GM21717 (cell line): Measurements from ENCODE around the gene CUX1.
"Not testable (repeated sequence)": the region's sequence is repeated elsewhere in the genome, so short reads cannot be mapped to it uniquely, and the experiment has no call there.

Experiments used
- ATAC-seq: cut with Tn5 transposase; IDR thresholded peaks from one replicate; pipeline ENCODE4 v1.9.1; 2021; ENCODE audit warnings: mild to moderate bottlenecking, moderate library complexity; ENCODE audit not compliant: unreplicated experiment

CUX1 gene

DNA sequence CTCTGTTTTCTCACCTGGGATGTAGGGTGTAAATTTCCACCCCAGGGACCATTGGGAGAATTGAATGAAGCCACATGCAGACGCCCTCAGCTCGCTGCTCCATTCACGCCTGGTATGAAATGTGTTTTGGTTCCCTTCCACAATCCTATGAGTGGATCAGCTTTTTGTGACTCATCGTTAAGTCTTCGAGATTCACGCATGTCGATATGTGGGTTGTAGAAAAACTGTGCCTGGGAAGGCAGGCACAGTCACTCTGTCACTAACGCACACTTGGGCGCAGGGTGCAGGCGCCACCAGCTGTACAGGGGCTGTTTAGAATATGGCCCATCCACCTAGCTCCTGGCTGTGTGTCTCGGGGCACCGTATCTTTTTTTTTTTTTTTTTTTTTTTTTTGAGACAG, 405.0 kb downstream of the CUX1 start:
- ATAC-seq, result no peak

DNA sequence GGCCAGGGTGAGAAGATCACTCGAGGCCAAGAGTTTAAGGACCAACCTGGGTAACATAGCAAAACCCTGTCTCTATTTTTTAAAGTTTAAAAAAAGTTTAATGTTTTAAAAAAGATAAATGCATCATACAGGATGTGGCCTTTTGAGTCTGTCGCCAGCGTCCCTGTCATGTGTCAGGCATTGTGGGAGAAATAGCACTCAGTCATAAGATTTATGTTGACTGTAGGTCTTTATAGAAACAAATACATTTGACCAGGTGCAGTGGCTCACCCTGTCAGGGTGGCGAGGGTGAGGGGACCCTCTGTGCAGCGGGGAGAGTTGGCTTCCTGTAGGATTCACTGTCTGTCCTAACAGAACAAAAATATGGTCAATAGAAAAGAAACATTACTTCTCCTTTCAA, 405.8 kb downstream of the CUX1 start:
- no peak for ATAC-seq

DNA sequence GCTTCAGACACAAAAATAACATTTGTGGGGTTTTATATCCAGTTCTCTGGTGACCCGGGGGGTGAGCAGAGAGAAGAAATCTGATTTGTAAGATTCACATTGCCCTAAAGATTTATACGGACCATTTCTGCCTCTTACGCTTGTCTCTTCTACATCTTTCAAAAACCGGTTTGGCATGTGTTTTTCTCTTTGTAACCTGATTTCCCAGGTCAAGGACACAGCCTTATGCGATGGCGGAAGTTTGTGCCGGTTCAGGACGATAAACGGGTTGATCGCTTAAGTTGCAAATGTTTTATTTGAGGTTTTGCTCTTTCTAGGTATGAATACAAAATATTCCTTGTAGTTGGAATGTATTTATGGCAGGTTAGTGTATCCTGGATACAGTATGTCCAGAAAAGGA, 407.6 kb downstream of the CUX1 start:
- ATAC-seq, result no peak

DNA sequence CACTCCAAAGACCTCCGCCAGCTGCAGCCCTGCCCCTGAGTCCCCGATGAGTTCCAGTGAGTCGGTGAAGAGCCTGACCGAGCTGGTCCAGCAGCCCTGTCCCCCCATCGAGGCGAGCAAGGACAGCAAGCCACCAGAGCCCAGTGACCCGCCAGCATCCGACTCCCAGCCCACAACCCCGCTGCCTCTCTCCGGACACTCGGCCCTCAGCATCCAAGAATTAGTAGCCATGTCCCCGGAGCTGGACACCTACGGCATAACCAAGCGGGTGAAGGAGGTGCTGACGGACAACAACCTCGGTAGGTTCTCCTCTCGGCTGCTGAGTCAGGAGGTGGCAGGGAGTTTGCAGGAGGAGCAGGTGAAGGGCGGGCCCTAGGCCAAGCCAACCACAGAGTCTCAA, 409.9 kb downstream of the CUX1 start:
- ATAC-seq, result no peak

DNA sequence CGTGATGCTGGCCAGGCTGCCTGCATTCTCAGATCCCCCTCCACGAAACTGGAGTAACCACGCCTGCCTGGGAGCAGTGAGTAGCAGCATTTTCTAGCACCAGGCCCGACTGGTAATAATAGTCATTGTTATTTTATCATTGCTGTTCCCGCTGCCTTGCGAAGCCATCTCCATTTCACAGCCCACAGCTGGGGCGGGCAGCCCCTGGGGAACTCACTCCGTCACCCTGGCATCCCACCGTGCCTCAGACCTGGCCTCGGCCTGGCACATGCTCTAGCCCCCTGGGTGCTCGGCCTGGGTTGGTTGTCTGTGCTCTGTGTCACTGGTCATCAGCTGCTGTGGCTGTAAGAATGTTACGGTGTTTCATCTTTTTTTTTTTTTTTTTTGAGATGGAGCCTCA, 411.5 kb downstream of the CUX1 start:
- no peak for ATAC-seq

DNA sequence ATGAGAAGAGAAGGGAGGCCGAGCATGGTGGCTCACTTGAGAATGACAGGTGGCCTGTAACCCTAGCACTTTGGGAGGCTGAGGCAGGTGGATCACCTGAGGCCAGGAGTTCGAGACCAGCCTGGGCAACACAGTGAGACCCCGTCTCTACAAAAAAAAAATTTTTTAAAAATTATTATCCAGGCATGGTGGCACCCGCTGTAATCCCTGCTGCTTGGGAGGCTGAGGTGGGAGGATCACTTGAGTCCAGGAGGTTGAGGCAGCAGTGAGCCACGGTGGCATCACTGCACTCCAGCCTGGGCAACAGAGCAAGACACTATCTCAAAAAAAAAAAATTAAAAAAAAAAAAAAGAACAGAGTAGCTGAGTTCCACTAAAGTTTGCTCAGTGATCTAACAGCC, 412.7 kb downstream of the CUX1 start:
- not testable (repeated sequence) for ATAC-seq

DNA sequence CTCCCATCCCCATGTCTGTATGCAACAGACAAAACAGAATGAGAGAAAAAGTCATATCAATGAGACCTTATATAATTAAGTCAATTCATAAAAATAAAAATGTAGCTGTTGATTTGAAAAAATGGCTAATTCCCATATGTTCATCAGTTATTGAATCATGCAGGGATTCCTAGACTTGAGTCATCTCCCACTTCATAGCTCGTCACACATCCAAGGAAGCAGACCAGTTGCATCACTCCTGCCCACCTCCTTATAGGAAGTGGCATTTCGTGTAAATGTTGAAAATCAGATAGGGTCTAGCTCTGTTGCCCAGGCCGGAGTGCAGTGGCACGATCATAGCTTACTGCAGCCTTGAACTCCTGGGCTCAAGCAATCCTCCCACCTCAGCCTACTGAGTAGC, 413.2 kb downstream of the CUX1 start:
- ATAC-seq, result no peak

DNA sequence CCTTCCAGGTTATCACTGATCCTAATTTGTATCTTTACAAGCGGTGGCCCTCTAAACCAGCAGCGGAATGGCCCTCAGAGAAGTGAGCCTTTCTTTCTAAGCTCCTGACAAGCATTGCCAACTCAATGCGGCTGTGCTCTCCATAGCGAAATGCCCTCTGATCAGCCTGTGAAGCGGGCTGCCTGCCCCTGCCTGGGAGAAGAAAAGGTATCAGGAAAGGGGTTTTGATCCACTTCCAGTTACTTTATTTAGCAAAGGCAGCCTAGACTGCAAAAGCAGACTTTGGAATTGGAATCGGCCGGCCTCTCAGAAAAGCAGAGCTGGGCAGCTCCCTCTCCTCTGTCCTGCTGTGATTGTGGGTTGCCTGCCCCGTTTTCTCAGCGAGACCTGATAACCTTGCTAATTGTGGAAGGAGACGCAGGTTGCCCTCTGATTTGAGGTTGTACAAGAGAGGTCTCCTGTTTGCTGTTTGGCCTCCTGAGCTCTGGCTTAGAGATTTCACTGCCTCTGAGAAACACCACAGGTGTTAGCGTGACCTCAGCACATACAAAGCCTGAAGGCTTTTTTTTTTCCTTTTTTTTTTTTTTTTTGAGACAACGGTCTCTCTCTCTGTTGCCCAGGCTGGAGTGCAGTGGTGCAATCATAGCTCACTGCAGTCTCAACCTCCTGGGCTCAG, 415.3 kb downstream of the CUX1 start:
- no peak for ATAC-seq

DNA sequence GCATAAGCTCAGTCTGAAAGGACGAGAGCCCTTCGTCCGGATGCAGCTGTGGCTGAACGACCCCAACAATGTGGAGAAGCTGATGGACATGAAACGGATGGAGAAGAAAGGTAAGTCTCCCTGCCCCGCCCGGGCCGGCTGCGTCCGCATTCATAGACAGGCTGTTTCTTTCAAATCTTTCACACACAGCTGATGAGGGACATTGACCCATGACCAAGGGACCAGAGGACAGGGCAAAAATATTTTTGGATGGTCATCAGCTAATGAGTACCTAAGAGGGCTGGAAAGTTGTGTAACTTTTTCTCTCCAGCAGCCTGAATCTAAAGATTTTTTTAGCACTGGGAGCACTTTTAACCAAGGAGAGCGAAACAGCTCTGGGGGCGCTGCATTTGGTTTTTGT, 416.7 kb downstream of the CUX1 start:
- ATAC-seq, result no peak

DNA sequence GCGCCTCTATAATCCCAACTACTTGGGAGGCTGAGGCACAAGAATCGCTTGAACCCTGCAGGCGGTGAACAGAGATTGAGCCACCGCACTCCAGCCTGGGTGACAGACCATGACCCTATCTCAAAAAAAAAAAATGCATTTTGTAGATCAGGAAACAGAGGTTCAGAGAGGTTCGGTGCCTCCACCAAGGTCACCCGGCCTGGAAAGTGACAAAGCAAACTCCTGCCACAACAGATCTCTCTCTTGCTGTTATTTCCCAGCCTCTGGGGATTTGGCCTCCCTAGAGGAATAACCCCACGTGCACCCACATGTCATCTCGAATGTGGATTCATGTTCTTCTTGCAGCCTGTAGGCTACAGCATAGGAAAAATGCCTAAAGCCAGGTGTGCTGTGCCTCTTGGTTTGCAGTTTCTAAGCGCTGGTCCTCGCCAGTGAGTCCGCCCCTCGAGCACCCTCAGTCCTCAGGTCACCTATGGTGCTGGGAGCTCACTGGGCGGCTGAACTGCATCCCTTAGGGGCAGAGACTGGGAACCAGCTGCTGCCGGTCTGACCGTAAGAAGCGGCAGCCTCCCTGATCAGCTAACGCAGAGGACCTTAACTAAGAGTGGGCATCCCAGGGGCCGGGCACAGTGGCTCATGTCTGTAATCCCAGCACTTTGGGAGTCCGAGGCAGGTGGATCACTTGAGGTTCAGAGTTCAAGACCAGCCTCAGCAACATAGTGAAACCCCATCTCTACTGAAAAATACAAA, 417.6 kb downstream of the CUX1 start:
- no peak for ATAC-seq

DNA sequence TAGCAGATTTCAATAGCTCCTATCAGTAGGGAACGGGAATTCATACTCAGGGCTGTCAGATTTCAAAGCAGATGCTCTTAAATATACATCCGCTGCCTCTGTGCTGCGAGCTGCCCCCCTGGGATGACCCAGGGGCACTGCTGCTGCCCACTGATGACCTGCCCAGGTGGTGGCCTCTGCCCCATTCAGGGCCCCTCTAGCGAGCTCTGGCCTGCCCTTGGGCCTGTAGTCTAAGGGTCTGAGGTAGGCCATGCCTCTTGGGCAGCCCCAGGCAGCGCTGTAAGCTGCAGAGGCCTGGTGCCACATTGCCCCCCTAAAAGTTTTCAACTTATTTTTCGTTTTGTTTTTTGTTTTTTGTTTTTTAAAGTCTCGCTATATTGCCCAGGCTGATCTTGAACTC, 418.7 kb downstream of the CUX1 start:
- no peak for ATAC-seq

DNA sequence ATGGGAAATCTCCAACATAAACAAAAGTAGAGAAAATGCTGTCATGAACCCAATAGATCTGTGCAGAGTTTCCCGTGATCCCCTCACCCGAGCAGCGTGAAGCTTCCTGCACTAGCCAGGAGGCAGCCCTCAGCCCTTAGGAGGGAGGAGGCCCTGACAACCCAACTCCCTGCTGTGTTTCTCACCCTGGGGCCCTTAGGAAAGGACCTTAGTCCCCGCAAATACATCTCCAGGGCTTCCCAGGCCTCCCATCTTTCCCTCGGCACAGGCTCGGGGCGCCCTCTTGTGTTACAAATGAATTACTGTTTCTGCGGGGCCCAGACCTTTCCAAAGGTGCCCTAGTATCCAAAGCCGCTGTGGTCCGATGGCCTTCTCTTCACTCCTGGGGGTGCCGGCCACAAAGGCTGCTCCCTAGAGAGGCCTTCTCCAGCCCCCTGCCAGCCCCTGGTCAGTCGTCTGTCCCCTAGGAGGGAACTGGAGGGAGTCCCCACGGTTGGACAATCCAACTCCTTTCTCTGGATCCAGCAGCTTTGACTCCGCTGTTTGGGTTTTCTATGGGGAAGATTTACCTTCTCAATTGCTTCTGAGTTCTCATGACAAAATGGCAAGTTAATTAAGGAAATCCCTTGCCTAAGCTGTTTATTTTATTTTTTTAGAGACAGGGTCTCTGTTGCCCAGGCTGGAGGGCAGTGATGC, 419.3 kb downstream of the CUX1 start:
- no peak for ATAC-seq

DNA sequence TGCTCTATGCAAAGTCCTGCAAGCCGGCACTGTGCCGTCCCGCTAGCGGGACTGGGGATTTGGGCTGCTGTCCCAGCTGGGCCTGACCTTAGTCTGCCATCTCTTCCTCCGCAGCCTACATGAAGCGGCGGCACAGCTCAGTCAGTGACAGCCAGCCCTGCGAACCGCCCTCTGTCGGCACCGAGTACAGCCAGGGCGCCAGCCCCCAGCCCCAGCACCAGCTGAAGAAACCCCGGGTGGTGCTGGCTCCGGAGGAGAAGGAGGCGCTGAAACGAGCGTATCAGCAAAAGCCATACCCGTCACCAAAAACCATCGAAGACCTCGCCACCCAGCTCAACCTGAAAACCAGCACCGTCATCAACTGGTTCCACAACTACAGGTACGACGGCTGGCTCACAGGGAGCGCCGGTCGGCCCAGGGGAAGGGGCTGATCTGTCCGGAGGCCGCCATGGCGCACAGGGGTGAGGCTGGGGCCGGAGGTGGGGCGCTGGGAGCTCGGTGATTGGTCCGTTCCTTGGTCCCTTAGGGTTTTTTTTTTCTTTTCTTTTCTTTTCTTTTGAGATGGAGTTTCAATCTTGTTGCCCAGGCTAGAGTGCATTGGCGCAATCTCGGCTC, 421.9 kb downstream of the CUX1 start:
- no peak for ATAC-seq

DNA sequence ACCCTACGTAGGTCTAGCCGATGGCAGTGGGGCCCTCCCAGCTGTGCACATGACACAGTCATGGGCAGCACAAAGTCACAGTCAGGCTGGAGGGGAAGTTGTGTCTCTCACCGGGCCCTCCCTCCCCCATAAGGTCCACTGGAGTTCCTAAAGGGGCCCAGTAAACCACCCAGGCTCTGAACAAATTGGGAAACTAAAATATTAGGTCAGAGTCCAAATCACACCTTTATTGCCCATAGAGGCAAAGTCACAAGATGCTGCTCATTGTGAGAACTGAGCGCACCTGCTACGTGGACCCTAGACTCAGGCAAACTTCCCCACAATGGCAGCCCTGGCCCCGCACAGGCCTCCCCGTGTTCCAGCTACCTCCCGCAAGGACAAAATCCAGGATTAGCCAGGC, 424.0 kb downstream of the CUX1 start:
- ATAC-seq, result no peak

DNA sequence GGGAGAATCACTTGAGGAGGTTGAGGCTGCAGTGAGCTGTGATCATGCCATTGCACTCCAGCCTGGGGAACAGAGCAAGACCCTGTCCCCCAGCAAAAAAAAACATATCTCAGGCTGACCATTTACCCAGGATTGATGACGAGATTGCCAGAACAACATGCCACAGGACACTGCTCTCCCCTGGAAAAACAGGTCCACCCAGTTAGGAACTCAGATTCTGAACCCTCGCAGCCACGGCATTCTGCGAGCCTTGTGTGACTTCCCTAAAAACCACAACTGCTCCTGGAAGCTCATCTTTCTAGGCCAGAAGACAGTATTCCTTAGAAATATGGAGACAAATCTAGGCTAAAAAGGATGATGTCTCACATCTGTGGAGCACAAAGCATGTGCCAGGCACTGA, 427.2 kb downstream of the CUX1 start:
- no peak for ATAC-seq

DNA sequence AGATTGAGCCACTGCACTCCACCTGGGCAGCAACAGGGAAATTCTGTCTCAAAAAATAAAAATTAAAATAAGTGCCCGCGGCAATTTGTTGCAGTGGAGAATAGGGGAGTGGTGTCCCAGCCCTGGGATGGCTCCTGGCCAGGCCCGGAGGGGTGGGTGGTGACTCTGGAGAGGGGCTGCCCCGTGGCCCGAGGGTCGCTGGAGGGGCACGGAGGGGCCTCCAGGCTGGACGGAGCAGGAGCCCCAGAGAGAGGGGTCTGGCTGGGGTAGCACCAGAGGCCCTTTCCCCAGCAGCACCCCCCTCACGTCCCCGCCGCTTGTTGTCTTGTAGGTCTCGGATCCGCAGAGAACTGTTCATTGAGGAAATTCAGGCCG, 430.6 kb downstream of the CUX1 start:
- ATAC-seq, result no peak

DNA sequence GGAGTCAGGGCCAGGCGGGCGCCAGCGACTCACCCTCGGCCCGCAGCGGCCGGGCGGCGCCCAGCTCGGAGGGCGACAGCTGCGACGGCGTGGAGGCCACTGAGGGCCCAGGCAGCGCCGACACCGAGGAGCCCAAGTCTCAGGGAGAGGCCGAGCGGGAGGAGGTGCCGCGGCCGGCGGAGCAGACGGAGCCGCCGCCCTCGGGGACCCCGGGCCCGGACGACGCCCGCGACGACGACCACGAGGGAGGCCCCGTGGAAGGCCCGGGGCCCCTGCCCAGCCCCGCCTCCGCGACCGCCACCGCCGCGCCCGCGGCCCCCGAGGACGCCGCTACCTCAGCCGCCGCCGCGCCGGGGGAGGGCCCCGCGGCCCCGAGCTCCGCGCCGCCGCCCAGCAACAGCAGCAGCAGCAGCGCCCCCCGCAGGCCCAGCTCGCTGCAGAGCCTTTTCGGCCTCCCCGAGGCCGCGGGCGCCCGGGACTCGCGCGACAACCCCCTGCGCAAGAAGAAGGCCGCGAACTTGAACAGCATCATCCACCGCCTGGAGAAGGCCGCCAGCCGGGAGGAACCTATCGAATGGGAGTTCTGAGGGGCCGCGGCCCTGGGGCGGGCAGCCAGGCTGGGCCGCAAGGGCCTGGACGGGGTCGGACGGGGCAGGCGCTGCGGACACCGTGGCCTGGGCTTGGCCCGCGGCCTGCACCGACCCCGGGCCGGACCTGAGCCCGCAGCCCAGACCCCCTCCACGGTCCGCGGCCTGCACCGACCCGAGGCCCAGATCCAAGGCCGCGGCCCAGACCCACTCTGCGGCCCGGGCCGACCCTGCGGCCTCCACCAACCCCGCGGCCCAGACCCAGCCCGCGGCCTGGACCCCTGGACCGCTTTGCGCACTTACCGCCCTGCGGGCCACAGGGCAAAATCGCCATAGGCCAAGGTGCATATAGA, 431.3 kb downstream of the CUX1 start:
- no peak for ATAC-seq

DNA sequence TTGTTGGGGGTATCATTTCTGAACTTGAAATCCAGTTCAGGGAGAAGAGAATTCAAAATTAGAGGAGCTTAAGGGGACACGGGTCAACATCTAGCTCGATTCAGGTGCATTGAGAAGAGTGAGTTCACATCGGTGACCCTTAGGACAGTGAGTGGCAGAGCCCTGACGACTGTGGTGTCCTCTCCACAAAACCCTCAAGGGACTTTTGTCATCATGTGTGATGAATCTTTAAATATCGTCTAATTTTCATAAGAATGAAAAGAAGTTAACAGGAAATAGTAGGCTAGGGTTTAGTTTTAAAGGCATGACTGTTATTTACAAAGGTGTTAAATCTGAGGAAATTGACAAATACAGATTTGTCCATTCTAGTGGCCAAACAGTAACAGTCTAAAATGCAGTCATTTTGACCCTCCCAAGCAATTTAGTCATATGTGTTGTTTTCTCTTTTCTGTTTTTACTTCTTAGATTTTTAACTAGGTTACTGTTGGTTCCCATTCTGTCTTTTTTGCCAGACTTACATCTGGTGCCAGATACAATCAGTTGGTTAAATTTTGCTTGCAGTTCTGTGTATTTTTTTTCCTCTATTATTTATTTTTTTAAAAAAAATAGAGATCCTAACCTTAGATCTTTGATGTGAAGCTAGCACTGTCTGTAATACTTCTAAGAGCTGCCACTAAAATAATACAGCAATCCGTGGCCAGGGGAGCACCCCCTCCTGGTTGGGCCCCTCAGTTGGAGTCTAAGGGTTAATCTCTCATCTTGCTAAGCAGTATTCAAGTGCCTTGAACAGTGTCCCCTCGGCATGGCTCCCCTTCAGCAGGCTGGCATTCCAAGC, 434.3 kb downstream of the CUX1 start:
- ATAC-seq, result no peak

DNA sequence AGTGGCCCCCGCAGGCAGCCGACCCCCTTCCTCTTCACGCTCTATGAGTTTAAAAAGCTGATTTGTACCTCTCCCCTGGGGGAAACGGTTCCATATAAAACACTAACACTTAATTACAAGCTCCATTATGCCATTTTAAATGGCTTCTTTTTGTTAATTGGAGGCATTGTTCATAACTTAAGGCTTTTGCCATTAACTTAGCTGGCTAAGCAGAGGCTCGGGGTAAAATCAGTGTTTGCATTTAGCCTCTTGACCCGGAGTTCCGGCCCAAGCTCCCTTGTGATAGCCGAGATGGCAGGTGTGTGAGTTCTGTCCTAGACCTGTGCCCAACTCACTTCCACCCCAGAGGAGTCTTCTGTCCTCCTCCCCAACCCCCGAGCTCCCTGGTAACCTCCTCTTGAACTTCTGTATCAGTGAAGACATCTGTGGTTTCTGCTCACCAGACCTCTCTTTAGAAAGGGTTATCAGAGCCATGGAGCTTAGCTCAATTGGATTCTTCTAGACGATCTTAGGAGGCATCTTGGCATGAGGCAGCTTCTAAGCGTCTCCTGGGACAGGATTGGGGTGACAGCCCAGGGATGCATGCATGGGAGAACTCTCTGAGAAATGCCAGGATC, 435.0 kb downstream of the CUX1 start:
- no peak for ATAC-seq
